ENCODE results near the gene WNT2B.
A peak's percentile ranks its signal among the peaks of the same experiment; 100 is the strongest.
"Not testable (repeated sequence)": the region's sequence is repeated elsewhere in the genome, so short reads cannot be mapped to it uniquely, and the experiment has no call there.

The WNT2B gene

DNA sequence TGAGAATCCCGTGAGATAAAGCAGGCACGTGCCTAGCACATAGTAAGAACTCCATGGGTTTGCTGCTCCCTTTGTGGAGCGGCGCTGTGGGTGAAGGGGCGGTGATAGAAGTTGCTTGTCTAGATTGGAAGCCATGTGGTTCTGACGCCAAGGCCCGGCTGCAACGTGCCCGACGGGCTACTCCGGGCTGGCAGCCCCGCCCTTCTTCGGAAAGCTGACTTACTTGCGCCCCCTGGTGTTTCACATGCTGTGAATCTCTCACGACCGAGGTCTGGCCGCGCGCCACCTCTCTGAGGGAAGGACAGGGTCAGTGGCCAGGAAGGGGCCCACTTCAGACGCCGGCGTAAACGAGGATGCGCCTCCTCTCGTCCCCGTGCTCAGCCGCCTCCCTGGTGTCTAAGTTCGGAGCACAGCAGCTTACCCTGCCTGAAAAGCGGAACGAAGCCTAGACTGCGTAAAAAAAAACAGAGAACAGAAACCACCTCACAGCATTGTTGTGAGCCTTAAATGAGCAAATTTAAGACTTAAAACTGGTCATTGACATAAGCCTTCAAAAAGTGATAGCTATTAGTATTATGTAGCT lies 42.6 kb upstream of the WNT2B start:
- DNase-seq (ENCODE audit: low read depth), result peak; percentile 76
- TF ChIP-seq, protein P1, sequence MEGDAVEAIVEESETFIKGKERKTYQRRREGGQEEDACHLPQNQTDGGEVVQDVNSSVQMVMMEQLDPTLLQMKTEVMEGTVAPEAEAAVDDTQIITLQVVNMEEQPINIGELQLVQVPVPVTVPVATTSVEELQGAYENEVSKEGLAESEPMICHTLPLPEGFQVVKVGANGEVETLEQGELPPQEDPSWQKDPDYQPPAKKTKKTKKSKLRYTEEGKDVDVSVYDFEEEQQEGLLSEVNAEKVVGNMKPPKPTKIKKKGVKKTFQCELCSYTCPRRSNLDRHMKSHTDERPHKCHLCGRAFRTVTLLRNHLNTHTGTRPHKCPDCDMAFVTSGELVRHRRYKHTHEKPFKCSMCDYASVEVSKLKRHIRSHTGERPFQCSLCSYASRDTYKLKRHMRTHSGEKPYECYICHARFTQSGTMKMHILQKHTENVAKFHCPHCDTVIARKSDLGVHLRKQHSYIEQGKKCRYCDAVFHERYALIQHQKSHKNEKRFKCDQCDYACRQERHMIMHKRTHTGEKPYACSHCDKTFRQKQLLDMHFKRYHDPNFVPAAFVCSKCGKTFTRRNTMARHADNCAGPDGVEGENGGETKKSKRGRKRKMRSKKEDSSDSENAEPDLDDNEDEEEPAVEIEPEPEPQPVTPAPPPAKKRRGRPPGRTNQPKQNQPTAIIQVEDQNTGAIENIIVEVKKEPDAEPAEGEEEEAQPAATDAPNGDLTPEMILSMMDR (IDR thresholded peaks at IDR 0.05; ENCODE audit: control insufficient read depth, insufficient read depth, low read depth, low read length, missing control alignments), result peak; percentile 86
- H3K4me3 ChIP-seq (ENCODE audit: control insufficient read depth, low read depth, low read length), result peak overlapping the region; percentile 43

DNA sequence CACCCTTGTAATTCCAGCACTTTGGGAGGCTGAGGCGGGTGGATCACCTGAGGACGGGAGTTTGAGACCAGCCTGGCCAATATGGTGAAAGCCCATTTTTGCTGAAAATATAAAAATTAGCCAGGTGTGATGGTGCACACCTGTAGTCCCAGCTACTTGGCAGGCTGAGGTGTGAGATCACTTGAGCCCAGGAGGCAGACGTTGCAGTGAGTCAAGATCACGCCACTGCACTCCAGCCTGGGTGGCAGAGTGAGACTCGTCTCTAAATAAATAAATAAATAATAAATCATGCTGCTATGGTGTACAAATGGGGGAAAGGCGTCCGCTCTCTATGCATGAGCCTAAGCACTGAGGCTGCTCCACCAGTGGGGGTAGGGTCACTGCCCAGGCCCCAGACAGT lies 38.4 kb upstream of the WNT2B start:
- not testable (repeated sequence) for DNase-seq (ENCODE audit: low read depth); H3K4me3 ChIP-seq (ENCODE audit: control insufficient read depth, low read depth, low read length)

DNA sequence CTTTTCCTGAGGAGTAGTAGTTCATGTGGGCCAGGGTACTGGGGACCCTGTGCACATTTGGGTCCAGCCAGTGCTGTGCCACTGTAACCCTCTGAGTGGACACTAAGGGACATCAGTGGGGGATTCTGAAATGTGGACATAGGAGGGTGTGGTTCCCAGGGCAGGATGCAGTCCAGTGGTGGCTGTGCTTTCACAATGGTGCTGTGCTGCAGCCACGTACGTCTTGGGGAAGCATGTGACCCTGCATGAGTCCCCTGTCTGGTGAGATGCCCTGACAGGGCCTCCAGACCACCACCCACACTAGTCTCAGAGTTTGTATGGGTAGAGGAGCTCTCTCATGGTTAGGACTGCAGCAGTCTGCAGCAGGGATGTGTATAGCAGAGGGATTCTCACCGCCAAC lies 37.8 kb upstream of the WNT2B start:
- TF ChIP-seq, protein P1 (IDR thresholded peaks at IDR 0.05; ENCODE audit: control insufficient read depth, insufficient read depth, low read depth, low read length, missing control alignments), result no peak
- H3K4me3 ChIP-seq (ENCODE audit: control insufficient read depth, low read depth, low read length), result no peak overlapping the region
- DNase-seq (ENCODE audit: low read depth), result no peak

DNA sequence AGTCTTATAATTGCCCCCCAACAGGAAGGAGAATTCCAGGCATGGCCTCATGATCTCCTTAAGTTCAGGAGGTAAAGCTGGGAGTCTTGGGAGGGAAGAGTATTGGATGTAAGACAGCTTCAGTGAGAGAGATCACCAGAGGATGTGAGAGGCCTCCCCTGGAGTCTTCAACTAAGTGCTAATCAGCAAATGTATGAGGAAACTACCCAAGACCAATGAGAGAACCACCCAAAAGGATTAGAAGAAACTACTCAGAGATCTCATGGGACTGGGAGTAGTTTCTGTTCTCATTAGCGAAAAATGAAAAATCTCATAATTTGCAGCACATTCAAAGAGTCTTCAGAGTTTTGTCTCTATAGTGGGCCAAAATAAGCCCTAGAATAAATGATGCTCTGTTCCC lies 36.6 kb upstream of the WNT2B start:
- no peak overlapping the region for H3K4me3 ChIP-seq (ENCODE audit: control insufficient read depth, low read depth, low read length)
- no peak for DNase-seq (ENCODE audit: low read depth)
- TF ChIP-seq, protein P1 (IDR thresholded peaks at IDR 0.05; ENCODE audit: control insufficient read depth, insufficient read depth, low read depth, low read length, missing control alignments), result no peak

DNA sequence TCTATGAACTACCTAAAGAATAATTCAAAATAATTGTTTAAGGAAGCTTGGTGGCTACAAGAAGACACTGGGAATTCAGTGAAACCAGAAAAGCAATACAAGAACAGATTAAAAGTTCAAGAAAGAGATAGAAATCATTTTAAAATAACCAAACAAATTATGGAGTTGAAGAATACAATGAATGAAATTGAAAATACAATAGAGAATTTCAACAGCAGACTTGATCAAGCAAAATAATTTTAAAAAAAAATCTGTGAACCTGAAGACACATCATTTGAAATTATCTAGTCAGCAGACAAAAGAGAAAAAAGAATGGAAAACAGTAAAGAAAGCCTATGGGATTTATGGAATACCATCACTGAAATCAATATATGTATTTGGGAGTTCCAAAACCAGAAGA lies 31.2 kb upstream of the WNT2B start:
- TF ChIP-seq, protein P1 (IDR thresholded peaks at IDR 0.05; ENCODE audit: control insufficient read depth, insufficient read depth, low read depth, low read length, missing control alignments), result no peak
- DNase-seq (ENCODE audit: low read depth), result no peak
- no peak overlapping the region for H3K4me3 ChIP-seq (ENCODE audit: control insufficient read depth, low read depth, low read length)

DNA sequence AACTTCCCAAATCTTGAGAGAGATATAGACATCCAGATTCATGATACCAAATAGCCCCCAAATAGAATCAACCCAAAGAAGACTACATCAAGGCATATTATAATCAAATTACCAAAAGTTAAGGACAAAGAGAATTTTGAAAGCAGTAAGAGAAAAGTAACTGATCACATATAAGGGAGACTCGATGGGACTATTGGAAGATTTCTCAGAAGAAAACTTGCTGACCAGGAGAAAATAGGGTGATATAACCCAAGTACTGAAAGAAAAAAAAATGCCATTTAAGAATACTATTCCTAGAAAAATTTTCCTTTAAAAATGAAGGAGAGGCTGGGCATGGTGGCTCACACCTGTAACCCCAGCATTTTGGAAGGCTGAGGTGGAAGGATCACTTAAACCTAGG lies 30.5 kb upstream of the WNT2B start:
- no peak for DNase-seq (ENCODE audit: low read depth)
- no peak overlapping the region for H3K4me3 ChIP-seq (ENCODE audit: control insufficient read depth, low read depth, low read length)
- TF ChIP-seq, protein P1 (IDR thresholded peaks at IDR 0.05; ENCODE audit: control insufficient read depth, insufficient read depth, low read depth, low read length, missing control alignments), result no peak

DNA sequence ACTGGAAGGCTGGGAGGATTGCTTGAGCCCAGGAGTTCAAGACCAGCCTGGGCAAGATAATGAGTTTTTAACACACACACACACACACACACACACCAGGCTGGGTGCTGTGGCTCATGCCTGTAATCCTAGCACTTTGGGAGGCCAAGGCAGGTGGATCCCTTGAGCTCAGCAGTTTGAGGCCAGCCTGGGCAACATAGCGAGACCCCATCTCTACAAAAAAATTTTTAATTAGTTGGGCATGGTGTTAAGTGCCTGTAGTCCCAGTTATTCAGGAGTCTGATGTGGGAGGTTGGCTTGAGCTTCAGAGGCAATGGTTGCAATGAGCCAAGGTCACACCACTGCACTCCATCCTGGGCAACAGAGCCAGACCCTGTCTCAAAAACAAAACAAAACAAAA lies 22.7 kb upstream of the WNT2B start:
- not testable (repeated sequence) for DNase-seq (ENCODE audit: low read depth)

DNA sequence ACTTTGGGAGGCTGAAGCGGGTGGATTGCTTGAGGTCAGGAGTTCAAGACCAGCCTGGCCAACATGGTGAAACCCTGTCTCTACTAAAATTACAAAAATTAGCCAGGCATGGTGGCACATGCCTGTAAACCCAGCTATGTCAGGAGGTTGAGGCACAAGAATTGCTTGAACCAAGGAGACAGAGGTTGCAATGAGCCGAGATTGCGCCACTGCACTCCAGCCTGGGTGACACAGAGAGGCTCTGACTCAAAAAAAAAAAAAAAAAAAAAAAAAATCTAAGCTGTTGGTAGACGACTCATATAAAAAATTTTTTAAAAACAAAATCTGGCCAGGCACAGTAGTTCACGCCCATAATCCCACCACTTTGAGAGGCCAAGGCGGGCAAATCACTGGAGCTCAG lies 21.1 kb upstream of the WNT2B start:
- H3K4me3 ChIP-seq (ENCODE audit: control insufficient read depth, low read depth, low read length), result not testable (repeated sequence)

More for the DNA sequence above, 22.7 kb upstream of the WNT2B start:
- H3K4me3 ChIP-seq (ENCODE audit: control insufficient read depth, low read depth, low read length), result not testable (repeated sequence)

More for the DNA sequence above, 21.1 kb upstream of the WNT2B start:
- DNase-seq (ENCODE audit: low read depth), result not testable (repeated sequence)
